Cardiac septum (tissue), 1 donor: ENCODE measurements around the gene KHDRBS2. TPM values are rescaled to one million over a fixed set of nuclear protein-coding genes. Genes with fewer than 3 reads are reported as not detected.

ENCODE experiments used
- DNase-seq: peaks from one replicate; pipeline ENCODE4 v3.0.0-alpha.2; 2020; ENCODE audit warnings: low spot score
- intact Hi-C: fragments of 100-400 bp; cut with DNase I; formaldehyde crosslinking; loops from one replicate; pipeline ENCODE4 v1.14.0; 2022
- total RNA-seq: library from RNA; stranded (reverse); fragmentation: NEBNext Ultra II Directional; extraction: Animal tissue kit (Norgen Biotek cat#: 25700); gene quantifications from one replicate; pipeline ENCODE4 v1.2.1, GENCODE V29; 2021
- donor health status: DM: no; HTN: no; CAD: no.

The KHDRBS2 gene
- total RNA-seq, 1 donor from 2014 or later, result 0.16 TPM

GRCh38 chr6:61682562-61682961 lies 603.5 kb downstream of the KHDRBS2 start:
- DNase-seq, result no peak
- intact Hi-C loops, result no loop called here

GRCh38 chr6:61679625-61680024 lies 606.4 kb downstream of the KHDRBS2 start:
- intact Hi-C loops, result no loop called here

GRCh38 chr6:61675734-61676133 lies 610.3 kb downstream of the KHDRBS2 start:
- intact Hi-C loops, result no loop called here
- no peak for DNase-seq

More at GRCh38 chr6:61679625-61680024, 606.4 kb downstream of the KHDRBS2 start:
- no peak for DNase-seq

- intact Hi-C loops, result no loop called here
- DNase-seq, result no peak
Measured at GRCh38 chr6:61649845-61650244, 636.2 kb downstream of the KHDRBS2 start.

GRCh38 chr6:61640463-61640862 lies 645.6 kb downstream of the KHDRBS2 start:
- DNase-seq, result no peak
- intact Hi-C loops, result no loop called here
